HEK293T (cell line): ENCODE results near the gene WEE2.

Experiments
- ARNT ChIP-seq: fragments of 450-650 bp; IDR thresholded peaks from 2 replicates; pipeline ENCODE4 v1.6.1; 2017; ENCODE audit warnings: mild to moderate bottlenecking
- ELF4 ChIP-seq: fragments of 450-650 bp; IDR thresholded peaks from 2 replicates; pipeline ENCODE4 v1.6.1; 2017; ENCODE audit warnings: antibody characterized with exemption
- FOXM1 ChIP-seq: fragments of 450-650 bp; IDR thresholded peaks from 2 replicates; pipeline ENCODE4 v1.6.1; 2017; ENCODE audit warnings: mild to moderate bottlenecking, borderline replicate concordance
- HDGF ChIP-seq: fragments of 450-650 bp; IDR thresholded peaks from 2 replicates; pipeline ENCODE4 v1.6.1; 2017; ENCODE audit warnings: antibody characterized with exemption, borderline replicate concordance
- L3MBTL2 ChIP-seq: fragments of 450-650 bp; conservative IDR thresholded peaks from 2 replicates; pipeline ENCODE4 v1.6.1; 2016; ENCODE audit warnings: mild to moderate bottlenecking
- SP1 ChIP-seq: fragments of 450-650 bp; IDR thresholded peaks from 2 replicates; pipeline ENCODE4 v1.6.1; 2017
- SUZ12 ChIP-seq: fragments of 450-650 bp; IDR thresholded peaks from 2 replicates; pipeline ENCODE4 v1.6.1; 2016; ENCODE audit warnings: mild to moderate bottlenecking

GRCh38 chr7:141685285-141686023, 22.7 kb upstream of the WEE2 start:
- TF ChIP-seq L3MBTL2 = no peak
- TF ChIP-seq ARNT = no peak
- TF ChIP-seq HDGF = no peak
- no peak for TF ChIP-seq SP1
- no peak for TF ChIP-seq SUZ12
- no peak for TF ChIP-seq FOXM1
- TF ChIP-seq ELF4 = no peak
